GM12864 (cell line): Measurements from ENCODE around the gene LRRC17.

Experiments used
- DNase-seq: peaks from one replicate; pipeline ENCODE4 v3.0.0-alpha.2; 2011; ENCODE audit warnings: low read depth
- H3K4me3 ChIP-seq: 2 replicates; pipeline ENCODE4 v1.5.1; 2011; ENCODE audit warnings: mild to moderate bottlenecking, low read depth, low read length, control low read depth
- CTCF ChIP-seq: IDR thresholded peaks from 2 replicates; pipeline ENCODE4 v1.5.1; 2011; ENCODE audit warnings: low read depth, mild to moderate bottlenecking, moderate library complexity, low read length, control low read depth, inconsistent platforms; ENCODE audit errors: missing control alignments

The LRRC17 gene

DNA sequence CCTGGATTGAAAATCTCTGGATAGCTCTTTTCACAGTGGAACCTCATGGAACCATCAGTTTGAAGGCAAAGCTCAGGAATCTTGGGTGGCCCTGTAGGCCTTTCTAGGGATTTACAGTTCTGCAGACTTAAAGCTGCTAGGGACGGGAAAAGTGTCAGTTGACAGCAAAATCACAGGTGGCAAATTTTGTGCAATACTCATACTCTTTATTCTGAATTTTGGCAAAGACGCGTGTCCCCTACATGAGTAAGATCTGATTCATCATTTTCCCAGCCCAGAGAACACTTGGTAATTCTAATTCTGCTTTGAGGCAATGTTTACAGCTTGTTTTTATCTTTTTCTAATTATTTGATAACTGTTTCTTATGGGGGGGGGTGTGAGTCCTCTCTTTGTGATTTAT, 3.6 kb downstream of the LRRC17 start:
- no peak for DNase-seq

GRCh38 chr7:102916881-102917280, 4.1 kb downstream of the LRRC17 start:
- no peak for DNase-seq
- no peak overlapping the region for H3K4me3 ChIP-seq
- TF ChIP-seq CTCF = no peak

More for the DNA sequence above, 3.6 kb downstream of the LRRC17 start:
- no peak for TF ChIP-seq CTCF
- H3K4me3 ChIP-seq = no peak overlapping the region

DNA sequence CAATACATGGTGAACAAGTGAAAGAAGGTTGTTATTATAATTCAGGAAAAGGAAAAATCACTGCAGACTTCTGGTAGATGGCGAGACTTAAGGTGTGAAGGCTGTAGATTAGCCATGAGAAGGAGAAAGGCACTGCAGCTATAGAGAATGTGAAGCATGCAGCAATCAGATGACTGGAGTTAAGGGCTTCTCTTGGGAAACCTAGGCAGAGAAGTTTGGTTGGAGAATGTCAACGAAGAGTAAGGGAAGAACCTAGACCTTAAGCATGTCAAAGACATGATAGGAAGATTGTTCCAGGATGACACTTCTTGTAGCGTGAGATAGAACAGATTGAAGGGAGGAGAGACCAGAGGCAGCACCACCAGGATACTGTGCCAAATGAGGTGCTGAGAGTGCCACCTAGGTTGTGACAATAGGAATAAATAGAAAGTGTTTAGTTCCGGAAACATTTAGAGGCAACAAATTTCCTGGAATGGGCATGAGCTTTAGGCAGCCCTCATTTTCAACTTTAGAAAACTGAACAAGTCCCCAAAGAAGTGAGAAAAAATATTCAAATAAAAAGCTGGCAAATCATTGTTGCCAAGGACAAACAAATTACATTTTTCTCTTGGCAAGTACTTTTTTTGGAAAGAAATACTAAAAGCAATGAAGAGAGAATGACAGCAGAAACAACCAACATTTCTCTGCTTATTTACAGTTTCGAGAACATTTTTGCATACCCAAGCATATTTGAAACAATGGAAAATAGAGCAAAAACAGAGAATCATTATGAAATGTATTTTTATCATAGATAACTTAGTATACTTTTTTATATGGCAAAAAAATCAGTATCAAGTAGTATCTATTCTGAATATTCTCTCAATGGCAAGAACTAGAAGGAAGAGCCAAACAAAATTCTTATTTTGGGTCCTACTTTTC, 4.9 kb downstream of the LRRC17 start:
- DNase-seq = no peak
- no peak for TF ChIP-seq CTCF
- no peak overlapping the region for H3K4me3 ChIP-seq

- DNase-seq = no peak
- no peak for TF ChIP-seq CTCF
Measured at GRCh38 chr7:102918845-102919244, 6.0 kb downstream of the LRRC17 start.

GRCh38 chr7:102925976-102926782, 13.4 kb downstream of the LRRC17 start:
- H3K4me3 ChIP-seq = no peak overlapping the region
- no peak for DNase-seq
- no peak for TF ChIP-seq CTCF

More at GRCh38 chr7:102918845-102919244, 6.0 kb downstream of the LRRC17 start:
- H3K4me3 ChIP-seq = no peak overlapping the region

DNA sequence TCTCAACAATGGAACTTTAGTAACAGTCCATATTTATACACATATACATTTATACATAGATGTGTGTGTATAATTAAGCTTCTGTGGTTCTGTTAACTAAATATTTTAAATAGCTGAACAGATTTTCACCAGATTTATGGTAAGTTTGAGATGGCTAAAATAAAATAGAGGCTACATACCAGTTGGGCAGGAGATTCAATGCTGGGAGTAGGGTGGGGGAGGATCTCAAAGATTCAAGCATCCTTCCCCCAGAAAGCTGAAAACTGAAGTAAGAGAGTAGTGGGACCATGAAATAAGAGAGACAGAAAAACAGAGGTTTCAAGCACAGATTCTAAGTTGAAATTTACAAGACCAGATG, 14.0 kb downstream of the LRRC17 start:
- DNase-seq = no peak
- H3K4me3 ChIP-seq = no peak overlapping the region

More for the DNA sequence above, 14.0 kb downstream of the LRRC17 start:
- no peak for TF ChIP-seq CTCF
